Osteoblast (primary cell): ENCODE results near the gene TPCN1. TPM values are rescaled to one million over a fixed set of nuclear protein-coding genes. Genes with fewer than 3 reads are reported as not detected.
A peak's percentile ranks its signal among the peaks of the same experiment; 100 is the strongest.

Source experiments
- DNase-seq: peaks from one replicate; pipeline ENCODE4 v3.0.0; 2011; ENCODE audit warnings: low spot score, mixed read lengths; ENCODE audit not compliant: insufficient read length; ENCODE audit errors: missing footprints
- H2AFZ ChIP-seq: 2 replicates; pipeline ENCODE4 v1.6.0; 2011; ENCODE audit warnings: mild to moderate bottlenecking, low read length
- H3K27ac ChIP-seq: 2 replicates; pipeline ENCODE4 v1.5.1; 2011; ENCODE audit warnings: mild to moderate bottlenecking, low read depth, low read length, moderate library complexity
- H3K27me3 ChIP-seq: 2 replicates; pipeline ENCODE4 v1.6.0; 2012; ENCODE audit warnings: mild to moderate bottlenecking, control low read depth, inconsistent platforms, low read length, moderate library complexity; ENCODE audit not compliant: insufficient read depth
- H3K36me3 ChIP-seq: 2 replicates; pipeline ENCODE4 v1.5.1; 2011; ENCODE audit warnings: mild to moderate bottlenecking, low read length, control low read depth, moderate library complexity; ENCODE audit not compliant: insufficient read depth
- H3K4me1 ChIP-seq: 2 replicates; pipeline ENCODE4 v1.5.1; 2011; ENCODE audit warnings: mild to moderate bottlenecking, low read length, control low read depth, moderate library complexity; ENCODE audit not compliant: insufficient read depth
- H3K4me2 ChIP-seq: 2 replicates; pipeline ENCODE4 v1.6.0; 2011; ENCODE audit warnings: mild to moderate bottlenecking, low read length; ENCODE audit not compliant: insufficient read depth
- H3K4me3 ChIP-seq: fragments of 200-600 bp; sonication (generic); 3 replicates; pipeline ENCODE4 v1.5.1; 2012; ENCODE audit warnings: mild to moderate bottlenecking, low read length, inconsistent platforms; ENCODE audit not compliant: insufficient read depth
- H3K79me2 ChIP-seq: 2 replicates; pipeline ENCODE4 v1.6.0; 2012; ENCODE audit warnings: mild to moderate bottlenecking, low read length, control low read depth, inconsistent platforms; ENCODE audit not compliant: insufficient read depth
- H3K9me3 ChIP-seq: 2 replicates; pipeline ENCODE4 v1.5.1; 2011; ENCODE audit warnings: low read depth, low read length, control low read depth
- H4K20me1 ChIP-seq: 2 replicates; pipeline ENCODE4 v1.6.0; 2012; ENCODE audit warnings: mild to moderate bottlenecking, low read length, control low read depth; ENCODE audit not compliant: insufficient read depth
- total RNA-seq: library from RNA; depleted of rRNA; stranded (reverse); fragments of >200 nt; gene quantifications from 2 replicates; pipeline ENCODE4 v1.2.3, GENCODE V29; 2012
- TF ChIP-seq, protein P1 (sequence below): IDR thresholded peaks from 2 replicates; pipeline ENCODE4 v1.5.1; 2011; ENCODE audit warnings: mild to moderate bottlenecking, low read depth, low read length, moderate library complexity; ENCODE audit errors: extremely low read depth

TPCN1 gene
- total RNA-seq, 1 donor: 25.7 TPM

DNA sequence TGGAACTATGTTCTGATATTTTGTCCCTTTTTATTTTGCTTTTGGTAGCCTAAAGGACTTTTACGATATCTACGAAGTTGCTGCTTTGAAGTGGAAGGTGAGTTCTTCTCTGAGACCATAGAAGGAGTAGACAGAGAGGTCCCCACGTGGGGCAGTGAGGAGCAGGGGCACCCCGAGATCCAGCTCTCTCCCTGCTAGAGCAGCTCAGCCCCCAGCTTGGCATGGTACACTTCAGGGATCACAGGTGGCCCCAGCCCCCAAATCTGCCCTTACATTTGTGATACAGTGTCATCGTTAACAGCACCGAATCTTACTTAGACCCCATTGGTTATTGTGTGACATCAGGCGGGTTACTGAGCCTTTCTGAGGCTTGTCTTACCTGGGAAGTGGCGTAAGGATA lies 56.9 kb downstream of the TPCN1 start:
- Histone ChIP-seq H3K4me3 (no peak overlapping the region), H2AFZ (no peak overlapping the region), H3K9me3 (no peaks in the 10 kb centered on the region), H3K79me2 (no peaks in the 10 kb centered on the region), H3K27ac (no peak overlapping the region), H3K4me2 (no peak overlapping the region), H3K4me1 (no peaks in the 10 kb centered on the region), H3K36me3 (peaks cover 38% of the 10 kb centered on the region), H3K27me3 (no peaks in the 10 kb centered on the region), H4K20me1 (no peaks in the 10 kb centered on the region)
- TF ChIP-seq, protein P1, sequence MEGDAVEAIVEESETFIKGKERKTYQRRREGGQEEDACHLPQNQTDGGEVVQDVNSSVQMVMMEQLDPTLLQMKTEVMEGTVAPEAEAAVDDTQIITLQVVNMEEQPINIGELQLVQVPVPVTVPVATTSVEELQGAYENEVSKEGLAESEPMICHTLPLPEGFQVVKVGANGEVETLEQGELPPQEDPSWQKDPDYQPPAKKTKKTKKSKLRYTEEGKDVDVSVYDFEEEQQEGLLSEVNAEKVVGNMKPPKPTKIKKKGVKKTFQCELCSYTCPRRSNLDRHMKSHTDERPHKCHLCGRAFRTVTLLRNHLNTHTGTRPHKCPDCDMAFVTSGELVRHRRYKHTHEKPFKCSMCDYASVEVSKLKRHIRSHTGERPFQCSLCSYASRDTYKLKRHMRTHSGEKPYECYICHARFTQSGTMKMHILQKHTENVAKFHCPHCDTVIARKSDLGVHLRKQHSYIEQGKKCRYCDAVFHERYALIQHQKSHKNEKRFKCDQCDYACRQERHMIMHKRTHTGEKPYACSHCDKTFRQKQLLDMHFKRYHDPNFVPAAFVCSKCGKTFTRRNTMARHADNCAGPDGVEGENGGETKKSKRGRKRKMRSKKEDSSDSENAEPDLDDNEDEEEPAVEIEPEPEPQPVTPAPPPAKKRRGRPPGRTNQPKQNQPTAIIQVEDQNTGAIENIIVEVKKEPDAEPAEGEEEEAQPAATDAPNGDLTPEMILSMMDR: no peak
- DNase-seq: no peak

DNA sequence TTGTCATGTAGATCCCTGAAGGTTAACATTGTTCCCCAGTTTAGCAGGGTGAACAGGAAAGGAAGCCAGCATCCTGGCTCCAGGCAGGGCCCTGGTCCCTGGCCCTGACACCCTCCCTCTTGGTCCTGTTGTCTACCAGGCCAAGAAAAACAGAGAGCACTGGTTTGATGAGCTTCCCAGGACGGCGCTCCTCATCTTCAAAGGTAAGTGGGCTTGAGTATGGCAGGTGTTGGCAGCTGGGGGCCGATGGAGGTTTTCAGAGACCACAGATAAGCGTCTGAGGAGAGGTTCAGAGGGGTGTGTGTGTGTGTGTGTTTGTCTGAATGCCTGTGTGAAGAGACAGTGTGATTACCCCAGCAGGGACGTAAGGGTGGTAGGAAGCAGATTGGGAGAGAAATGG lies 57.4 kb downstream of the TPCN1 start:
- DNase-seq: no peak
- TF ChIP-seq, protein P1: no peak
- no peaks in the 10 kb centered on the region for H3K9me3 ChIP-seq
- no peak overlapping the region for H2AFZ ChIP-seq
- peaks cover 37% of the 10 kb centered on the region for H3K36me3 ChIP-seq
- no peaks in the 10 kb centered on the region for H4K20me1 ChIP-seq
- no peak overlapping the region for H3K4me3 ChIP-seq
- no peak overlapping the region for H3K27ac ChIP-seq
- no peaks in the 10 kb centered on the region for H3K27me3 ChIP-seq
- H3K79me2 ChIP-seq: no peaks in the 10 kb centered on the region
- H3K4me1 ChIP-seq: no peaks in the 10 kb centered on the region
- no peak overlapping the region for H3K4me2 ChIP-seq

DNA sequence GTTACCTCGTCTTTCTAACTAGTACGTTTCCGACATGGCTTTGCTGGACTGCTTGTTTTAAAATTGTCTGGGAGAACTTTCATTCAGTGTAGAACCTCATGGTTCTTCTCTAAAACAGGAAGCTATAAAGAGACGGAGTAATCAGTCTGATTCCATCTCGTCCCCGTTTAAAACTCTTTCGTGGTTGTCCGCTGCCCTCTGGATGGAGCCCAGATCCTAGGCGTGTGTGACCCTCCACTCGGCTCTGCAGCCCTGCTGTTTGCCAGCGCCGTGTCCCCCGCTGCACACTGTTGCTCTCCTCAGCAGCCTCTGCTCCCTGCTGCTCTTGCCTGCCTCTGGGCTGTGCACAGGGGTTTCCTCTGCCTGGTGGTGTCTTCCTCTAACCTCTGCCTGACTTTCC lies 63.5 kb downstream of the TPCN1 start:
- Histone ChIP-seq H3K27ac (no peak overlapping the region), H3K27me3 (no peaks in the 10 kb centered on the region), H3K4me2 (no peak overlapping the region), H3K4me3 (no peak overlapping the region), H3K4me1 (peaks cover 7% of the 10 kb centered on the region), H3K9me3 (no peaks in the 10 kb centered on the region), H3K79me2 (no peaks in the 10 kb centered on the region), H2AFZ (no peak overlapping the region), H4K20me1 (peaks cover 2% of the 10 kb centered on the region), H3K36me3 (peaks cover 10% of the 10 kb centered on the region)
- no peak for DNase-seq
- TF ChIP-seq, protein P1: no peak

DNA sequence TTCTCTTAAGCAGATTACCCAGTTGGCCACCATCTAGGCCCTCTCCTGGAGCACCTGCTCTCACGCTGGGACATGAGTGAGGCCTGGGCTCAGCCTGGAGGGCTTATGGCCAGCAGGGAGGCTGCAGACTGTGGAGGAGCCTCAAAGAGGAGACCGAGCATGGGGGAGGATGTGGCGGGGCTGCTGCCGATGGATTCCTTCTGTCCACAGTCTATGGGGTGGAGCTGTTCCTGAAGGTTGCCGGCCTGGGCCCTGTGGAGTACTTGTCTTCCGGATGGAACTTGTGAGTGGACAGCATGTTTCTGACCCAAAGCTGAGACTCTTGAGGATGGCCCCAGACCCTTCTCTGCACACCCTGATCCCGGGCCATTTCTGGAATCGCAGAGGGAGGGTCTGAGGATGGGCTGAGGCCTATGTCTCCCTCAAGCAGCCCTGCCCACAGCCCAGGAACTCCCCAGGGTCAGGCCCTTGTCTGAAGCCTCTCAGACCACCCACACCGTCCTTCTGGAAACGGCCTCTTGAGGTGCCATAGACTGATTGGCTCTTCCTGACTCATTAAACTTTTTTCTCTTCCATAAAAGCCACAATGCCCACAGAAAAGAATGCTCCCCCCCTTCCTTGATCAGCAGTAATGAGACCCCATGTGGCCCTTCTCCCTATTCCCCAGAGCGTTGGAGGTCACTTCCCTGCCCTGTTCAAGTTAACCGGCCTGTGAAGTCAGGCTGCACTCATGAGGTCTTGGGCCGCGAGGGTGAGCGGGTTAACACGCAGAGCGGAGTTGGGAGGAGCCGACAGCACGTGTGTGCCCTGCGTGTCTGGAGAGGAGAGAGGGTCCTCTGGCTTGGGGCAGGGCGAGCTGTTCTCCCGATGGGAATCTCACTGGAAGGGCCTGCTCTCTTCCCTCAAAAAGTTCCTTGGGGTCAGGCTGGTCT lies 64.7 kb downstream of the TPCN1 start:
- Histone ChIP-seq H3K4me2 (no peak overlapping the region), H2AFZ (no peak overlapping the region), H3K36me3 (peaks cover 11% of the 10 kb centered on the region), H3K27ac (no peak overlapping the region), H3K4me1 (peaks cover 7% of the 10 kb centered on the region), H3K4me3 (no peak overlapping the region), H3K79me2 (no peaks in the 10 kb centered on the region), H3K9me3 (no peaks in the 10 kb centered on the region), H3K27me3 (no peaks in the 10 kb centered on the region), H4K20me1 (peaks cover 3% of the 10 kb centered on the region)
- peak; percentile 37 for DNase-seq
- TF ChIP-seq, protein P1: no peak
